Stimulated activated naive CD8-positive, alpha-beta T cell treated with anti-CD3 and anti-CD28 coated beads, Interleukin-15, Interleukin-2, amounts not matched to agents 100 U/mL and 50 U/mL, for 24 hours (primary cell): ENCODE data around the gene DYRK1B.
"Not testable (repeated sequence)": the region's sequence is repeated elsewhere in the genome, so short reads cannot be mapped to it uniquely, and the experiment has no call there.

Experiments
- ATAC-seq: fragments of 150-1000 bp; cut with Tn5 transposase; one replicate; pipeline ENCODE4 v1.10.0; 2021
- DNase-seq: peaks from one replicate; pipeline ENCODE4 v3.0.0; 2021

Gene DYRK1B

GRCh38 chr19:39810424-39810823 is 23.5 kb downstream of the DYRK1B start:
- no peak for DNase-seq
- no peak for ATAC-seq

DNA sequence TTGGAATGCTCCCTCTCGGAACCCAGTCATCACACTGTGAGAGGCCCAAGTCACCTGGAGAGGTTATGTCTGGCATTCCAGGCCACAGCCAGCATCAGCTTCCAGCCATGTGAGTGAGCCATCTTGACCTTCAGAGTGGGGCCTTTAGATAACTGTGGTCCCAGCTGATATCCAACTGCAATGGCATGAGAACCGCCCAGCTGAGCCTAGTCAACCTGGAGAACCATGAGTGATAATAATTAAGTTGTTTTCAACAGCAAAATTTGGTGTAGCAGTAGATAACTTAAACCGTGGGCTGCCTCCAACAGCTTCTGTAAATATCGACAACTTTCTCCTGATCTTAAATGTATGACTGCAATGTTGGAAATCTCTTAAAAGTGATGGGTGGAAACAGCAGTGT is 24.6 kb downstream of the DYRK1B start:
- no peak for ATAC-seq

DNA sequence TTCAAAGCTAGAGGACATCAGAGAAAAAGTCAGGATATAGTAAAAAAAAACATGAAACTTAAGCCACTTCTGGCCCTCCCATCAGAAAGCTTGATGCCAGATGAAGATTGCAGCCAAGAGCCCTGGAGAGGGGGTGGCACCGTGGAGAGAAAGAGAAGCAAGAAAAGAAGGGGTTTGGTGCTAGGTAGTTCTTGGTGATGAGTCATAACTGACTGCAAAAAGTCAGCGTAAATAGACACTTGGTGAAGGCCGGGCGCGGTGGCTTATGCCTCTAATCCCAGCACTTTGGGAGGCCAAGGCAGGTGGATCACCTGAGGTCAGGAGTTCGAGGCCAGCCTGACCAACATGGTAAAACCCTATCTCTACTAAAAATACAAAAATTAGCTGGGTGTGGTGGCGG is 25.3 kb downstream of the DYRK1B start:
- ATAC-seq, DNase-seq: not testable (repeated sequence)

More for the DNA sequence above, 24.6 kb downstream of the DYRK1B start:
- no peak for DNase-seq

- ATAC-seq (no peak), DNase-seq (no peak)
Observed at GRCh38 chr19:39807846-39808364, 26.1 kb downstream of the DYRK1B start.

GRCh38 chr19:39805104-39805503 is 28.9 kb downstream of the DYRK1B start:
- ATAC-seq (no peak), DNase-seq (no peak)

DNA sequence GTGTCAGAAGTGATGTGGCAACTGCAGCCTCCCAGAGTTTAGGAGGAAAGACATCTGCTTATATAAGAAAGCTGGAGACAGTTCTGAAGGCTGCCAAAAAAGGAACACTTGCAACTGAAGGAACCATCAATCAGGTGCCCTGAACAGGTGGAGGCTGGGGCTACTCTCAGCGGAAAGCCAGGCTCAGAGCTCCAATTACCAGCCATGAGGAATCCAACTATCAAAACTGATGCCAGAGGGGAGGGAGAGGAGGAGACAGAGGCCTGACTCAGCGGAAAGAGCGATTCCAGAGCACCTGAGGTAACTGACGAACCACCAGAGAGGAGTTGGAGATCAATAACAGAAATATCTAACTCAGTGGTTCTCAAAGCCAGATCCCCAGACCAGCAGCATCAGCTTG is 31.0 kb downstream of the DYRK1B start:
- no peak for DNase-seq
- no peak for ATAC-seq

DNA sequence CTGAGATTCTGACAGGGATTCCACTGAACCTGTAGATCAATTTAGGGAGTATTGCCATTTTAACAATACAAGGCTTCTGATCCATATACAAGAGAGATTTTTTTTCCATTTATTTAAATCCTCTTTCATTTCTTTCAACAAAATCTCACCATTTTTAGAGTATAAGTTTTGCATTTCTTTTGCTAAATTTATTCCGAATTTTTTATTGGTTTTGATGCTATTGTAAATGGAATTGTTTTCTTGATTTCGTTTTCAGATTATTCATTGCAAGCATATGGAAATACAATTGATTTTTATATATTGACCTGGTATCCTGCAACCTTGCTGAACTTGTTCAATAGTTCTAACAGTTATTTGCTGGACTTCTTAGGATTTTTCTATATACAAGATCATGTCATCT is 36.9 kb downstream of the DYRK1B start:
- no peak for DNase-seq
- no peak for ATAC-seq

GRCh38 chr19:39796000-39796498 is 37.9 kb downstream of the DYRK1B start:
- ATAC-seq = no peak
- no peak for DNase-seq

GRCh38 chr19:39795001-39795400 is 39.0 kb downstream of the DYRK1B start:
- no peak for ATAC-seq
- no peak for DNase-seq

DNA sequence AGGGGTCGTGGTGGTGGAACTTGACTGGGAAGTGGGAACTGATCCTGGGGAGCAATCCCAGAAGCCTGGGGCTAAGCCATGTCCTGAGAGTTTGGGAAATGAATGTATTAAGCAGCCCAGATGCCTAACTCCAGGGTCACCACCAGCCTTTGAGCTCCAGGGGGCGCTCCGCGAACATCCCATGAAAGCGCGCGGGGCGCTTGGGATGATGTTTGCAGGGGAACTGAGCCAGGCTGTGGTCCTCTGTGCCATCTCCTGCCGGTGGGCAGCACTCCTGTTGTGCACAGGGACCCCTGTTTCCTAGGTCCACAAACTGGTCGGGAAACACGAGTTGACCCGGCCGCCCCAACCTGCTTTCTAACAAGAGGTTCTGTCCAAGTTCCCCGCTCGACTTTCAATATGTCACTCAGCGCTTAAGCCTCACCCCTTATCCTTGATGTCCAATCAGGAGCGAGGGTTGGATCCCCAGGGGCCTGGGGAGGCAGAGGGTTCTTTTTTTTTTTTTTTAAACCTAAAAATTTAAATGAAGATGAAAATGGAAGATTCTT is 40.9 kb downstream of the DYRK1B start:
- DNase-seq = peak; percentile 82
- ATAC-seq = peak; percentile 91

GRCh38 chr19:39788244-39788643 is 45.7 kb downstream of the DYRK1B start:
- DNase-seq = no peak

DNA sequence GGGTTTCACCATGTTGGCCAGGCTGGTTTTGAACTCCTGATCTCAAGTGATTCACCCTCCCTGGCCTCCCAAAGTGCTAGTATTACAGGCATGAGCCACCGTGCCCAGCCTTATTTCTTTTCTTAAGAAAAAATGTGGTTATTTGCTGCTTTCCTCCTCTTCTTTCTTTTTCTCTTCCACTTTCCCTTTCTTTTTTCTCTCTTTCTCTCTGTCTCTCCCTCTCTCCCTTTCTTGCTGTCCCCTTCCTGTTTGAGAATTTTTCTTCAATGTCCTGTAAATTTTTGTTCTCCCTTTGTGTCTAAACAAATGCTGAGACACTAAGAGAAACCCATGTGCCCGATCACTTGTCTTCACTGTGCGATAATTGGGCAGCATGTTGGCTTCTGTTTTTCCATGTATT is 53.1 kb downstream of the DYRK1B start:
- DNase-seq (no peak), ATAC-seq (no peak)

More at GRCh38 chr19:39788244-39788643, 45.7 kb downstream of the DYRK1B start:
- no peak for ATAC-seq

DNA sequence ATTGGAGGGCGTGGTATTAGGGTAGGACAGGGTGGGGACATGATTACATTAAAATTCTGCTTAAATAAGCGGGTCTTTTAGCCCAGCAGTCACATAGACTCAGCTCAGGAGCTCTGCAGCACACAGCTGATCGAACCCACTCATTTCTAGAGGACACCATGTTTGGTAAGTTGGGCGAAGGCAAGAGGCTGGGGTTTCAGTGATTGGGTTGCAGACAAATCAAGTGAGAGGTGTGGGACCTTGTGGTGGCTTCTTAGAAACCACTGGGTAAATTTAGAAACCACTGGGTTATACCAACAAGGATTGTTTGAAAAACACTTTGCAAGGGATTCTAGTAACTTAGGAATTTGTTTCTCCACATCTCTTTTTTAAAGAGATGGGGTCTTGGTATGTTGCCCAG is 55.2 kb downstream of the DYRK1B start, which contains the start of gene LEUTX:
TSS of gene LEUTX (plus strand) at position 92 of the 400 bp plus-strand sequence. CDS start at position 159, 67 bp downstream.
- DNase-seq (peak; percentile 8), ATAC-seq (peak; percentile 66)
